Body of pancreas (tissue), 4 donors: ENCODE measurements around the gene SLX4IP.

Experiments used
- CTCF ChIP-seq, 7 experiments: fragments of 450-650 bp in 4 of 7; fragments of 200-600 bp in 3 of 7; sonication (generic) in 3 of 7; IDR thresholded peaks; one replicate each; pipeline ENCODE4 v1.5.1; 2016 to 2019; ENCODE audit warnings: antibody characterized with exemption in 7 of 7
- POLR2A ChIP-seq, 3 donors: fragments of 450-650 bp; IDR thresholded peaks; one replicate each; pipeline ENCODE4 v1.6.1; 2016; ENCODE audit warnings: antibody characterized with exemption in 3 of 3, mild to moderate bottlenecking in 2 of 3

- TF ChIP-seq POLR2A (IDR thresholded peaks at IDR 0.05), result no peak
- no peak for TF ChIP-seq CTCF (IDR thresholded peaks at IDR 0.05)
Observed at GRCh38 chr20:10649797-10650160, 214.7 kb downstream of the SLX4IP start.
